Measurements from ENCODE around the gene DENND4A. TPM values are rescaled to one million over a fixed set of nuclear protein-coding genes. Genes with fewer than 3 reads are reported as not detected.
A peak's percentile ranks its signal among the peaks of the same experiment; 100 is the strongest.

DENND4A gene
- total RNA-seq, 2 donors from 2014 or later = 25.6 to 57.7 TPM

- Histone ChIP-seq H3K36me3 (no peaks in the 10 kb centered on the region), H3K27ac (no peak overlapping the region), H3K27me3 (replicated peaks; ENCODE audit: insufficient read depth) (no peaks in the 10 kb centered on the region), H3K4me3 (no peak overlapping the region), H3K9me3 (no peaks in the 10 kb centered on the region), H3K4me1 (ENCODE audit: control insufficient read depth in 1 of 2, low read depth in 2 of 2) (peaks cover 6 to 10% of the 10 kb centered on the region in 2 donors)
- no peak for DNase-seq (ENCODE audit: low spot score)
- ATAC-seq (ENCODE audit: insufficient number of reproducible peaks, low FRiP score, low read depth) = no peak
- TF ChIP-seq, protein P1, sequence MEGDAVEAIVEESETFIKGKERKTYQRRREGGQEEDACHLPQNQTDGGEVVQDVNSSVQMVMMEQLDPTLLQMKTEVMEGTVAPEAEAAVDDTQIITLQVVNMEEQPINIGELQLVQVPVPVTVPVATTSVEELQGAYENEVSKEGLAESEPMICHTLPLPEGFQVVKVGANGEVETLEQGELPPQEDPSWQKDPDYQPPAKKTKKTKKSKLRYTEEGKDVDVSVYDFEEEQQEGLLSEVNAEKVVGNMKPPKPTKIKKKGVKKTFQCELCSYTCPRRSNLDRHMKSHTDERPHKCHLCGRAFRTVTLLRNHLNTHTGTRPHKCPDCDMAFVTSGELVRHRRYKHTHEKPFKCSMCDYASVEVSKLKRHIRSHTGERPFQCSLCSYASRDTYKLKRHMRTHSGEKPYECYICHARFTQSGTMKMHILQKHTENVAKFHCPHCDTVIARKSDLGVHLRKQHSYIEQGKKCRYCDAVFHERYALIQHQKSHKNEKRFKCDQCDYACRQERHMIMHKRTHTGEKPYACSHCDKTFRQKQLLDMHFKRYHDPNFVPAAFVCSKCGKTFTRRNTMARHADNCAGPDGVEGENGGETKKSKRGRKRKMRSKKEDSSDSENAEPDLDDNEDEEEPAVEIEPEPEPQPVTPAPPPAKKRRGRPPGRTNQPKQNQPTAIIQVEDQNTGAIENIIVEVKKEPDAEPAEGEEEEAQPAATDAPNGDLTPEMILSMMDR (IDR thresholded peaks at IDR 0.05) = no peak
These were observed 33.0 kb upstream of the DENND4A start for GRCh38 chr15:65824941-65825544.

DNA sequence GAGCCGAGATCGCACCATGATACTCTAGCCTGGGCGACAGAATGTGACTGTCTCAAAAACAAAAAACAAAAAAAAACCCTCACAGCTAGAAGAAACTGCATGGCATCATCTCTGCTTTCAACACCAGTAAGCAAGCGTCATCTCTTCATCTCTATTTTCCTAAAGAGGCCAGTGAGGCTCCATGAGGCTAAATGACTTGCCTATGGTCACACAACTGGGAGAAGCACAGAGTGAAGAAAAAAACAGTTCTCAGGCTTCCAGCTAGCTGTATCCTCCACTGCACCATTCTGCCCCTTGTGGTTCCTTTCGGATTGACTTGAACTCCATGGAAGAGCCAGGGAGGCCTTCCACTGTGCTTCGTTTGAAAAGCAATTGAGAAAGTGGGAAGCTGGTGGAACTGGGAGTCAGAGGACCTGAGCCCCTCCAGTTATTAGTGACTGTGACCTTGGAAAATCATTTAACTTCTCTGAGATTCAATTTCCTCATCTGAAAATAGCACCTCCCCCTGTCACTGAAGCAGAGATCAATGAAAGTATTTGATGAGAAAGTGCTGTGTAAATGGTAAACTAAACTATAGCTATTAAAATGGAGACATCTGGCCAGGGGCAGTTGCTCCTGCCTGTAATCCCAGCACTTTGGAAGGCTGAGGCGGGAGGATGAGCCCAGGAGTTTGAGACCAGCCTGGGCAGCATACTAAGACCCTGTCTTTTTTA is 32.1 kb upstream of the DENND4A start:
- Histone ChIP-seq H3K9me3 (no peaks in the 10 kb centered on the region), H3K36me3 (no peaks in the 10 kb centered on the region), H3K4me1 (ENCODE audit: control insufficient read depth in 1 of 2, low read depth in 2 of 2) (peaks cover 6 to 13% of the 10 kb centered on the region in 2 donors), H3K4me3 (no peak overlapping the region), H3K27me3 (replicated peaks; ENCODE audit: insufficient read depth) (no peaks in the 10 kb centered on the region), H3K27ac (no peak overlapping the region)
- TF ChIP-seq, protein P1 (IDR thresholded peaks at IDR 0.05) = peak; percentile 60
- ATAC-seq (ENCODE audit: insufficient number of reproducible peaks, low FRiP score, low read depth) (no peak), DNase-seq (ENCODE audit: low spot score) (no peak)

GRCh38 chr15:65822316-65822715 is 30.2 kb upstream of the DENND4A start:
- H3K36me3 ChIP-seq = no peaks in the 10 kb centered on the region
- TF ChIP-seq, protein P1 (IDR thresholded peaks at IDR 0.05) = no peak
- no peak for ATAC-seq (ENCODE audit: insufficient number of reproducible peaks, low FRiP score, low read depth)
- no peaks in the 10 kb centered on the region for H3K27me3 ChIP-seq (replicated peaks; ENCODE audit: insufficient read depth)
- peaks cover 6 to 13% of the 10 kb centered on the region in 2 donors for H3K4me1 ChIP-seq (ENCODE audit: control insufficient read depth in 1 of 2, low read depth in 2 of 2)
- H3K4me3 ChIP-seq = no peak overlapping the region
- DNase-seq (ENCODE audit: low spot score) = no peak
- H3K27ac ChIP-seq = no peak overlapping the region
- H3K9me3 ChIP-seq = no peaks in the 10 kb centered on the region

DNA sequence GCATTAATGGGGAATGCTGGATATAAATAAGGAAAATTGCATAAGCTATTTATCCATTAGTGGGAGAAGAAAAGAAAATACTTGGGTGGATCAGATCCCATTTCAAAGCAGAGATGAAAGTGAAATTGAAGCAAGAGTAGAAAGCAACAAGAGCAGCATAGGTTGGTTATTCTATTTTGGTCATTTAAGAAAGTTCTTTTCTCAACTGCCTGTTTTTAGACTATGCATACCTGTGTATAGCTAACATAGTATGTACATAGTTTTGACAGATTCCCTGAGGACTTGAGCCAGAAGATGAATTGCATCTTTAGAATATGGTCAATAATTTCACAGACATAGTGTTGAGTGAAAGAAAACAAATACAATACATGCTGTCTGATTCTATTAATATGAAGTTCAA is 29.0 kb upstream of the DENND4A start:
- TF ChIP-seq, protein P1 (IDR thresholded peaks at IDR 0.05) = no peak
- ATAC-seq (ENCODE audit: insufficient number of reproducible peaks, low FRiP score, low read depth) = no peak
- H3K4me1 ChIP-seq (ENCODE audit: control insufficient read depth in 1 of 2, low read depth in 2 of 2) = peaks cover 6 to 13% of the 10 kb centered on the region in 2 donors

GRCh38 chr15:65819563-65819960 is 27.5 kb upstream of the DENND4A start:
- H3K36me3 ChIP-seq = no peaks in the 10 kb centered on the region
- ATAC-seq (ENCODE audit: insufficient number of reproducible peaks, low FRiP score, low read depth) = no peak
- TF ChIP-seq, protein P1 (IDR thresholded peaks at IDR 0.05) = no peak

More for the DNA sequence above, 29.0 kb upstream of the DENND4A start:
- no peak overlapping the region for H3K27ac ChIP-seq
- no peak overlapping the region for H3K4me3 ChIP-seq
- DNase-seq (ENCODE audit: low spot score) = no peak
- H3K36me3 ChIP-seq = no peaks in the 10 kb centered on the region
- no peaks in the 10 kb centered on the region for H3K9me3 ChIP-seq
- H3K27me3 ChIP-seq (replicated peaks; ENCODE audit: insufficient read depth) = no peaks in the 10 kb centered on the region

More at GRCh38 chr15:65819563-65819960, 27.5 kb upstream of the DENND4A start:
- no peak for DNase-seq (ENCODE audit: low spot score)
- Histone ChIP-seq H3K4me3 (no peak overlapping the region), H3K27me3 (replicated peaks; ENCODE audit: insufficient read depth) (no peaks in the 10 kb centered on the region), H3K27ac (no peak overlapping the region), H3K4me1 (ENCODE audit: control insufficient read depth in 1 of 2, low read depth in 2 of 2) (peaks cover 6 to 13% of the 10 kb centered on the region in 2 donors), H3K9me3 (no peaks in the 10 kb centered on the region)

Measured in thoracic aorta (tissue), 2 donors.